Fibroblast of lung (primary cell): ENCODE results near the gene TPD52L1. TPM values are rescaled to one million over a fixed set of nuclear protein-coding genes. Genes with fewer than 3 reads are reported as not detected.
A peak's percentile ranks its signal among the peaks of the same experiment; 100 is the strongest.

ENCODE experiments used
- DNase-seq, 2 donors: peaks; one replicate each; pipeline versions ENCODE4 v3.0.0 to v3.0.0-alpha.2; 2010; ENCODE audit warnings: low read depth in 2 of 2
- H2AFZ ChIP-seq: 2 replicates; pipeline ENCODE4 v1.5.1; 2012; ENCODE audit warnings: low read length, control low read depth, inconsistent platforms
- H3K27ac ChIP-seq: 2 replicates; pipeline ENCODE4 v1.5.1; 2011; ENCODE audit warnings: low read length, control low read depth; ENCODE audit not compliant: insufficient read depth
- H3K27me3 ChIP-seq: 2 replicates; pipeline ENCODE4 v1.5.1; 2011; ENCODE audit warnings: mild to moderate bottlenecking, low read length; ENCODE audit not compliant: control insufficient read depth, insufficient read depth
- H3K36me3 ChIP-seq: 2 replicates; pipeline ENCODE4 v1.5.1; 2011; ENCODE audit warnings: low read length; ENCODE audit not compliant: control insufficient read depth, insufficient read depth
- H3K4me1 ChIP-seq: 2 replicates; pipeline ENCODE4 v1.5.1; 2011; ENCODE audit warnings: low read length; ENCODE audit not compliant: control insufficient read depth, insufficient read depth; ENCODE audit errors: extremely low read depth
- H3K4me2 ChIP-seq: 2 replicates; pipeline ENCODE4 v1.5.1; 2011; ENCODE audit warnings: low read length, control low read depth; ENCODE audit not compliant: insufficient read depth; ENCODE audit errors: extremely low read depth
- H3K4me3 ChIP-seq, 4 experiments: fragments of 200-600 bp in 1 of 4; sonication (generic) in 1 of 4; replicated peaks in 1 of 4; 2 replicates each; pipeline ENCODE4 v1.5.1; 2011 to 2016; ENCODE audit warnings: low read length in 4 of 4, low read depth in 3 of 4, mild to moderate bottlenecking in 3 of 4, control low read depth in 2 of 4, inconsistent platforms in 1 of 4, mixed read lengths in 1 of 4; ENCODE audit not compliant: insufficient read depth in 1 of 4; ENCODE audit errors: control extremely low read depth in 1 of 4
- H3K79me2 ChIP-seq: 2 replicates; pipeline ENCODE4 v1.5.1; 2012; ENCODE audit warnings: mild to moderate bottlenecking, low read length, inconsistent platforms; ENCODE audit not compliant: control insufficient read depth, insufficient read depth
- H3K9ac ChIP-seq: 2 replicates; pipeline ENCODE4 v1.5.1; 2011; ENCODE audit warnings: mild to moderate bottlenecking, low read length, control low read depth; ENCODE audit not compliant: insufficient read depth
- H3K9me3 ChIP-seq: 2 replicates; pipeline ENCODE4 v1.5.1; 2012; ENCODE audit warnings: low read depth, low read length; ENCODE audit not compliant: control insufficient read depth, insufficient read depth
- H4K20me1 ChIP-seq: 2 replicates; pipeline ENCODE4 v1.5.1; 2011; ENCODE audit warnings: low read length; ENCODE audit not compliant: control insufficient read depth, insufficient read depth; ENCODE audit errors: extremely low read depth
- EZH2 ChIP-seq: IDR thresholded peaks from 2 replicates; pipeline ENCODE4 v1.5.1; 2012; ENCODE audit warnings: low read length, control low read depth, mild to moderate bottlenecking; ENCODE audit errors: missing control alignments
- polyA plus RNA-seq, 2 donors: library from polyadenylated mRNA; depleted of rRNA in 1 of 2; stranded (reverse) in 1 of 2; unstranded in 1 of 2; fragments of >200 nt; gene quantifications; 2 replicates each; pipeline ENCODE4 v1.2.1, GENCODE V29; 2011 to 2012; ENCODE audit warnings: missing spikeins in 1 of 2
- total RNA-seq: library from RNA; depleted of rRNA; stranded (reverse); fragments of >200 nt; gene quantifications from 2 replicates; pipeline ENCODE4 v1.2.1, GENCODE V29; 2014
- TF ChIP-seq, protein P1 (sequence below), 2 donors: IDR thresholded peaks in 1 of 2; conservative IDR thresholded peaks in 1 of 2; 1 replicate in 1 of 2; 2 replicates in 1 of 2; pipeline ENCODE4 v1.5.1; 2011 to 2012; ENCODE audit warnings: low read length in 2 of 2, control low read depth in 1 of 2, inconsistent platforms in 1 of 2, low read depth in 1 of 2, mild to moderate bottlenecking in 1 of 2

TPD52L1 gene
- total and polyA plus RNA-seq, 2 donors (not counting 1 experiment from before 2014, with no cell fraction given) = 41.0 to 75.9 TPM

DNA sequence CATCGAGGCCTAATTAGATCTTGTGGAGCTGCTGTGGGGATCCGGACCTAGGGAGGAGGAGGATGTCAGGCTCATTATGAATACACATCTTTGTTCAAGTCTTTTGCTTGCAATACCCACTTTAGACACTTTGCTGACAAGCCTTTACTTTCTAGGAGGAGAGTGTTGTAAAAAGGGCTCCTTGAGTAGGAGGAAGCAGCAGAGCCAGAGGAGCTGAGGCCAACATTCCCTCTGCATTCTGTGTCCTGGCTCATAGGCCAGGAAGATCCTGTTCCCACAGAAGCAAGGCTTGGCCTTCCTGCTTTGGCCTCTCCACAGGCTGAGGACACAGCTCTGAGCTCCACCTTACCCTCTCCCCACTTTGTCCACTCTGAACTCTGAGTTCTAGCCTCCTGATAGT is 67.1 kb downstream of the TPD52L1 start:
- peak in 1 of 2 donors; percentile 57 for DNase-seq

DNA sequence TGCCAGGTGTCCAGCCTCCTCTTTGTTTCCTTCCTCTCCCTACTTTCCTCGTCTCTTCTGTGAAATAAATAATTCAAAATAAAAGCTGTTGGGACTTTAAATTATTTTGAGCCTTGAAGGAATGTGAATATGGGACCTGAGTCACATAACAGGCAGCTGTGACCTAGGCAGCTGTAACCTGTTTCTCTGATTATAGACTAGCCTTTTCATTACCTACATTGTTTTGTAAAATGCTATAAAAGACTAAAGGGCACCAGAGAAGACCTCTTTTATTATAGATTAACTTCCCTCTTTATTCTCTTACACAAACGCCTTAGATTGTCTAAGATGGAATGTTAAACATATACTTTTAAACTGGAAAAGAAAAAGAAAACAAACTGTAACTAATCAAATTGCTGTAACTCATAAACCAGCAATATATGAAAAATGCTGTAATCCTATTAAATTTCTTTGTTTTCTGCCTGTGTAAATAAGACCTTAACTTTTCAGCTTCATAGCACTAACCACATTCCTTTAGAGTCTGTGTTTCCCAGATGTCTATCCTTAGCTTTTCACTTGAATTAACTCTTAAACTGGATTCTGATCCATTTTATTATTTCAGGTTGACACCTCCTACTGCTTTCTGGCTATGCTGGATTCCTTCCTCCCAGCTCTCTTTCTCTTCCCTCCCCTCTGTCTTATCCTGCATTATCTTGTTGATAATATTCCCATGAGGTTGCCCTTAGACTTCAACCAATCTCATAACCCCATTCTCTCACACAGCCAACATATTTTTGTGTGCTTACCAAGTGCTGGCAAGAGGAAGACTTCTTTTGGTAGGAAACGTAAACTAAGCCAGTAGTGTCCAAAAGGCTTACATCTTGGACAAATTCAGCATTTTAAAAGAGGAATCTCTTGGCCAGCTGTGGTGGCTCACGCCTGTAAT is 69.2 kb downstream of the TPD52L1 start:
- TF ChIP-seq EZH2 = no peak
- TF ChIP-seq, protein P1, sequence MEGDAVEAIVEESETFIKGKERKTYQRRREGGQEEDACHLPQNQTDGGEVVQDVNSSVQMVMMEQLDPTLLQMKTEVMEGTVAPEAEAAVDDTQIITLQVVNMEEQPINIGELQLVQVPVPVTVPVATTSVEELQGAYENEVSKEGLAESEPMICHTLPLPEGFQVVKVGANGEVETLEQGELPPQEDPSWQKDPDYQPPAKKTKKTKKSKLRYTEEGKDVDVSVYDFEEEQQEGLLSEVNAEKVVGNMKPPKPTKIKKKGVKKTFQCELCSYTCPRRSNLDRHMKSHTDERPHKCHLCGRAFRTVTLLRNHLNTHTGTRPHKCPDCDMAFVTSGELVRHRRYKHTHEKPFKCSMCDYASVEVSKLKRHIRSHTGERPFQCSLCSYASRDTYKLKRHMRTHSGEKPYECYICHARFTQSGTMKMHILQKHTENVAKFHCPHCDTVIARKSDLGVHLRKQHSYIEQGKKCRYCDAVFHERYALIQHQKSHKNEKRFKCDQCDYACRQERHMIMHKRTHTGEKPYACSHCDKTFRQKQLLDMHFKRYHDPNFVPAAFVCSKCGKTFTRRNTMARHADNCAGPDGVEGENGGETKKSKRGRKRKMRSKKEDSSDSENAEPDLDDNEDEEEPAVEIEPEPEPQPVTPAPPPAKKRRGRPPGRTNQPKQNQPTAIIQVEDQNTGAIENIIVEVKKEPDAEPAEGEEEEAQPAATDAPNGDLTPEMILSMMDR (conservative IDR thresholded peaks at IDR 0.05 in 1 of 2, IDR thresholded peaks at IDR 0.05 in 1 of 2; ENCODE audit: low read depth in 1 of 2, low read length in 2 of 2) = no peak
- Histone ChIP-seq H3K9me3 (no peaks in the 10 kb centered on the region), H3K4me3 (no peak overlapping the region), H2AFZ (no peak overlapping the region), H3K79me2 (no peaks in the 10 kb centered on the region), H3K4me1 (peaks cover 2% of the 10 kb centered on the region), H3K9ac (no peak overlapping the region), H3K4me2 (no peak overlapping the region), H4K20me1 (no peaks in the 10 kb centered on the region), H3K27me3 (no peaks in the 10 kb centered on the region), H3K36me3 (no peaks in the 10 kb centered on the region), H3K27ac (no peak overlapping the region)
- no peak for DNase-seq

More for the DNA sequence above, 67.1 kb downstream of the TPD52L1 start:
- Histone ChIP-seq H3K36me3 (no peaks in the 10 kb centered on the region), H2AFZ (peak overlapping the region; percentile 34), H3K9me3 (no peaks in the 10 kb centered on the region), H3K4me2 (no peak overlapping the region), H4K20me1 (no peaks in the 10 kb centered on the region), H3K79me2 (no peaks in the 10 kb centered on the region), H3K27me3 (no peaks in the 10 kb centered on the region), H3K4me1 (peaks cover 2% of the 10 kb centered on the region), H3K9ac (no peak overlapping the region), H3K4me3 (no peak overlapping the region), H3K27ac (no peak overlapping the region)
- TF ChIP-seq, protein P1 (conservative IDR thresholded peaks at IDR 0.05 in 1 of 2, IDR thresholded peaks at IDR 0.05 in 1 of 2; ENCODE audit: low read depth in 1 of 2, low read length in 2 of 2) = no peak
- TF ChIP-seq EZH2 = no peak

DNA sequence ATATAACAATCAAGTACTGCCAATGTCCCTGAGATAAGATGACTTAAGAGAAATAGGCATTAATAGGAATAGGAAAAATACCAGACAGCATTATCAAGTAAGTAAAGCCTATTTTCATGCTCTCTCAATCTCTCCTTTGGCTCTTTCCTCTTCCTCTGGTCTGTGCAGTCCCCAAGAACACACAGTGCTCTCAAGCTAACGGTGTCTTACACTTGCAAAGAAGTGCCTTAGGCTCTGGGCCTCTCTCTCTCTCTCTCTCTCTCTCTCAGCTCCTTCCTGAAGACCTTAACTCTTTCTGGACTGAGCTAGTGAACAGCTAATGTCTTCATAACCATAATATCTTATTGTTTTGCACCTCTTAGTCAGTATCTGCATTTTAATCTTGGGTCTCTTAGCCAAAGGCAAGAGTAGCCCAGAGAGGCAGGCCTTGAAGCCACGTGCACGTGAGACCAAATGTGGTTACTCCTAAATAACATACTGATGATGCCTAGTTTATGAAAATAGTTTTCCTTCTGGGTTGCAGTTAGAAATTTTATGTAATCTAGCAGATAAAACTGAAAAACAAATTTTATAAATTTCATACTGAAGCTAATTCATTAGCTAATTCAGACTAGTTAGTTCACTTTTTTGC is 70.8 kb downstream of the TPD52L1 start:
- TF ChIP-seq EZH2 = no peak
- TF ChIP-seq, protein P1 (conservative IDR thresholded peaks at IDR 0.05 in 1 of 2, IDR thresholded peaks at IDR 0.05 in 1 of 2; ENCODE audit: low read depth in 1 of 2, low read length in 2 of 2) = no peak

More for the DNA sequence above, 70.8 kb downstream of the TPD52L1 start:
- peaks cover 2% of the 10 kb centered on the region for H3K4me1 ChIP-seq
- peak in 1 of 2 donors; percentile 63 for DNase-seq
- H3K4me2 ChIP-seq = no peak overlapping the region
- H3K79me2 ChIP-seq = no peaks in the 10 kb centered on the region
- H3K4me3 ChIP-seq = no peak overlapping the region
- H3K27ac ChIP-seq = no peak overlapping the region
- H2AFZ ChIP-seq = no peak overlapping the region
- no peak overlapping the region for H3K9ac ChIP-seq
- H3K9me3 ChIP-seq = no peaks in the 10 kb centered on the region
- no peaks in the 10 kb centered on the region for H3K27me3 ChIP-seq
- no peaks in the 10 kb centered on the region for H4K20me1 ChIP-seq
- no peaks in the 10 kb centered on the region for H3K36me3 ChIP-seq
